ENCODE data around the gene SLC22A12. TPM values are rescaled to one million over a fixed set of nuclear protein-coding genes. Genes with fewer than 3 reads are reported as not detected.
"Not testable (repeated sequence)": the region's sequence is repeated elsewhere in the genome, so short reads cannot be mapped to it uniquely, and the experiment has no call there.

Gene SLC22A12
- total RNA-seq, 1 experiment from 2014 or later: not detected

- Histone ChIP-seq H3K27me3 (ENCODE audit: control insufficient read depth, insufficient read depth, low read length) (no peaks in the 10 kb centered on the region), H3K36me3 (replicated peaks; ENCODE audit: control insufficient read depth, insufficient read depth, low read length) (no peaks in the 10 kb centered on the region), H3K4me3 (ENCODE audit: insufficient read depth, low read depth, low read length) (no peak overlapping the region)
- peak; percentile 81 for DNase-seq
These were observed 31.5 kb upstream of the SLC22A12 start for GRCh38 chr11:64559351-64560138.

GRCh38 chr11:64560139-64560771 lies 30.8 kb upstream of the SLC22A12 start:
- H3K4me3 ChIP-seq (ENCODE audit: insufficient read depth, low read depth, low read length): no peak overlapping the region
- H3K36me3 ChIP-seq (replicated peaks; ENCODE audit: control insufficient read depth, insufficient read depth, low read length): no peaks in the 10 kb centered on the region
- no peaks in the 10 kb centered on the region for H3K27me3 ChIP-seq (ENCODE audit: control insufficient read depth, insufficient read depth, low read length)
- DNase-seq: no peak

DNA sequence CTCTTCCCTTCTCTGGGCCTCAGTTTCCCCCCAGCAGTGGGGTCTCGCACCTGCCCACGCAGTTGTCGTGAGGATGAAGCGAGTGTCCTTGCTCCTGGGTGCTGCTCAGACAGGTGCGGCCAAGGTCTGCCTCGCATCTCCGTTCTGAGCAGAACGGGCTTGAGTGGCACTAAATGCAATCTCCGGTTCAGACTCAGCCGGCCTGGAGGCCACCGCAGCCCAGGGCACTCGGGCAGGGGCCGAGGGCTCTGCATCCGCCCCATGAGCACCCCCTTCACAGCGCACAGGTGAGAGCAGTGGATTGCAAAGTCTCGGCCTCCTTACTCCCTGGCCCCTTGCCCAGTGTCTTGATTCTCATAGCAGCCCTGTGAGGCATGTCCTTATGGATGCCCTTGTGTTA lies 30.1 kb upstream of the SLC22A12 start:
- H3K4me3 ChIP-seq (ENCODE audit: insufficient read depth, low read depth, low read length): no peak overlapping the region
- H3K36me3 ChIP-seq (replicated peaks; ENCODE audit: control insufficient read depth, insufficient read depth, low read length): no peaks in the 10 kb centered on the region
- DNase-seq: no peak
- H3K27me3 ChIP-seq (ENCODE audit: control insufficient read depth, insufficient read depth, low read length): no peaks in the 10 kb centered on the region

- not testable (repeated sequence) for H3K27me3 ChIP-seq (ENCODE audit: control insufficient read depth, insufficient read depth, low read length); DNase-seq; H3K36me3 ChIP-seq (replicated peaks; ENCODE audit: control insufficient read depth, insufficient read depth, low read length); H3K4me3 ChIP-seq (ENCODE audit: insufficient read depth, low read depth, low read length)
These were observed 29.6 kb upstream of the SLC22A12 start for GRCh38 chr11:64561429-64561828.

GRCh38 chr11:64561984-64562722 lies 28.9 kb upstream of the SLC22A12 start:
- no peaks in the 10 kb centered on the region for H3K36me3 ChIP-seq (replicated peaks; ENCODE audit: control insufficient read depth, insufficient read depth, low read length)

DNA sequence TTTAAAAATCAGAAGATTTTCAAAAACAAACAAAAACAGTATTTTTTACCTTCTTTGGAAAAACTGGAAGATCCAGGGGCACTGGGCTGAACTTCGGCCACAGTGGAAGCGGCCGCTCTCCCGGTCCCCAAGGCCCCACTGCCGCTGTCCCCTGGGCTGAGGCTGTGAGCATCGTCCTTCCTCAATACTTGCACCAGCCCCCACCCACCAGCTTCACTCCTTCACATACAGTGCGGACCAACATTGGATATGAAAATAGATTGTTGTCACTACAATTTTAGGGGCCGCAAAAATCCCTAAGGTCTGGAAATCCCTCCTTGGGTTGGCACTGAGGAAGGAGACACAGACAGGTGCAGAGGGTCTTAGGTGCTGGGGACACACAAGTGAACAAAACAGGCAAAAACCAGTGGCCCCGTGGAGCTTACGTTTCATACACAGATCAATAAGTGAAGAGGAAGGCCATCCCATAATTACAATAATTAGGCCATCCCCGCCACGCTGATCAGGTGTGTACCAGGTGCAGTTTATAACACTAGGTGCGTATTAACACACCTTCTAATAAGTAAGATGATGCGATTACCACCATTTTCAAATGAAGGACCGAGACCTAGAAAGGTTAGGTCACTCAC lies 28.2 kb upstream of the SLC22A12 start:
- H3K27me3 ChIP-seq (ENCODE audit: control insufficient read depth, insufficient read depth, low read length): no peaks in the 10 kb centered on the region
- no peaks in the 10 kb centered on the region for H3K36me3 ChIP-seq (replicated peaks; ENCODE audit: control insufficient read depth, insufficient read depth, low read length)
- no peak for DNase-seq
- H3K4me3 ChIP-seq (ENCODE audit: insufficient read depth, low read depth, low read length): no peak overlapping the region

More at GRCh38 chr11:64561984-64562722, 28.9 kb upstream of the SLC22A12 start:
- Histone ChIP-seq H3K4me3 (ENCODE audit: insufficient read depth, low read depth, low read length) (no peak overlapping the region), H3K27me3 (ENCODE audit: control insufficient read depth, insufficient read depth, low read length) (no peaks in the 10 kb centered on the region)
- DNase-seq: no peak

DNA sequence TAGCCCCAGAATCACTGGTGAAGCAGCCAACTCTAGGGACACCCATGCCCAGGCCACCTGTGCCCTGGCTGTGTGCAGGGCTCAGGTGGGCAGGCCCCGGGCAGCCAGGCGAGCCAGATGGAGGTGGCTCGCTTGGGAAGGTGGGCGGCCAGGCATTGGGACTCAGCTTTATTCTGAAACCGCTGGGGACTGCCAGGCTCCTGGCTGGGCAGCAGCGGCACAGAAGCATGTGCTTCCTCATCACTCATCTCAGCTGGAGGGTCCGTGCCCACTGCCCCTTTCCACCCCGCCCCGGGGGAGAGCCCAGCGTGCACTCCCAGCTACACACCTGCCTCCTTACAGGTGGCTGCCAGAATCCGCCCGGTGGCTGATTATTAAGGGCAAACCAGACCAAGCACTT lies 27.1 kb upstream of the SLC22A12 start:
- H3K4me3 ChIP-seq (ENCODE audit: insufficient read depth, low read depth, low read length): no peak overlapping the region
- H3K27me3 ChIP-seq (ENCODE audit: control insufficient read depth, insufficient read depth, low read length): no peaks in the 10 kb centered on the region
- H3K36me3 ChIP-seq (replicated peaks; ENCODE audit: control insufficient read depth, insufficient read depth, low read length): no peaks in the 10 kb centered on the region
- DNase-seq: no peak

DNA sequence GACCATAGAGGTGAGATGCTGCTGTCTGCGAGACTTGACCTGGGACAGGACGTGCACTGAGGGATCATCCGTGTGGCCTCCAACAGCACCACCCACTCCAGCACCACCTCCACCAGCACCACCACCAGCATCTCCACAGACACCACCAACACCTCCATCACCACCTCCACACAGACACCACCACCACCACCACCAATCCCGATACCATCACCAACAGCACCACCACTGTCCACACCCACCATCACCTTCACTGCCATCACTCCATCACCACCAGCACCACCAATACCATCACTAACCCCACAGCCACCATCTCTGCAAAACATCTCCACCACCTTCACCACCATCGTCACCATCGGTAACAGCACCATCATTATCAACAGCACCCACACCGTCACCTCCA lies 26.6 kb upstream of the SLC22A12 start:
- DNase-seq: no peak

DNA sequence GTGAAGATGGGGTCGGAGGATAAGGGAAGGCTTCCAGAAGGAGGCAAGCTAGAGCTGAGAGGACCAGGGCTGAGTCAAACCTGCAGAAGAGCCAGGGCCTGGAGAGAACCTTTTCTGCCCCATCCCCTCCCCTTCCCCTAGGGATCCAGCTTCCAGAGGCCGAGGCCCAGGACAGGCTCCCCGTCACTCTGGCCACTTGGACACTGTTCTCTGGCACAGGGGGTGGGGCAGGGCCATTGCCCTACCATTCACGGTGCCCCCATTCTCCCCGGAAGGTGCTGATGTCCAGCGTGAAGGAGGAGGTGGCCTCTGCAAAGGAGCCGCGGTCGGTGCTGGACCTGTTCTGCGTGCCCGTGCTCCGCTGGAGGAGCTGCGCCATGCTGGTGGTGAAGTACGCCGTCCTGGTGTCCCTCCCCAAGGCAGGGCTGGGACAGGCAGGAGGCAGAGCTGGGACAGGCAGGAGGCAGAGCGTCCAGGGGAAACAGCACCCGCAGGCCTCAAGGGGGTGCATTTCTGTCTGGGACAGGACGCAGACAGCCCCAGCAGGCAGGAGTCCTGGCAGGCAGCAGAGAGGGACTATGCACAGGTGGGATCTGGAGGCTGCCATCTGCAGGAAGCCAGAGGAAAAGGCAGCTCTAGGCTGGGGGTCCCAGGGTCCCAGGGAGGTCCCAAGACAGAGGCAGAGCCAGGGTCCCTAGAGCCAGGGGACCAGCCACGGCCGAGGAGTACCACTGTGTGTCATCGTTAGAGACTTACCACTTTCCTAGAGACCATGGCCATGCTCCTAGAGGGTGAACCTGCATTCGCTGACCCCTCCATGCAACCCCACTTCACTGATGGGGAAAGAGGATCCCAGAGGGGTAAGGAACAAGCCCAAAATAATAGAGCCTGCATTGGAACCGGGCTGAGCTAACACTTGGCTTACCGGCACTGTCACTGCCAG lies 25.8 kb upstream of the SLC22A12 start:
- DNase-seq: peak; percentile 93
- H3K36me3 ChIP-seq (replicated peaks; ENCODE audit: control insufficient read depth, insufficient read depth, low read length): no peaks in the 10 kb centered on the region
- H3K27me3 ChIP-seq (ENCODE audit: control insufficient read depth, insufficient read depth, low read length): no peaks in the 10 kb centered on the region
- H3K4me3 ChIP-seq (ENCODE audit: insufficient read depth, low read depth, low read length): no peak overlapping the region

More for the DNA sequence above, 26.6 kb upstream of the SLC22A12 start:
- no peak overlapping the region for H3K4me3 ChIP-seq (ENCODE audit: insufficient read depth, low read depth, low read length)
- no peaks in the 10 kb centered on the region for H3K27me3 ChIP-seq (ENCODE audit: control insufficient read depth, insufficient read depth, low read length)
- H3K36me3 ChIP-seq (replicated peaks; ENCODE audit: control insufficient read depth, insufficient read depth, low read length): no peaks in the 10 kb centered on the region

- no peaks in the 10 kb centered on the region for H3K27me3 ChIP-seq (ENCODE audit: control insufficient read depth, insufficient read depth, low read length)
- H3K4me3 ChIP-seq (ENCODE audit: insufficient read depth, low read depth, low read length): 0 out of 2 replicates have a peak overlapping the region, but pooled peaks have one; percentile 8
- no peaks in the 10 kb centered on the region for H3K36me3 ChIP-seq (replicated peaks; ENCODE audit: control insufficient read depth, insufficient read depth, low read length)
- peak; percentile 91 for DNase-seq
These were observed 24.7 kb upstream of the SLC22A12 start for GRCh38 chr11:64566042-64566914.

DNA sequence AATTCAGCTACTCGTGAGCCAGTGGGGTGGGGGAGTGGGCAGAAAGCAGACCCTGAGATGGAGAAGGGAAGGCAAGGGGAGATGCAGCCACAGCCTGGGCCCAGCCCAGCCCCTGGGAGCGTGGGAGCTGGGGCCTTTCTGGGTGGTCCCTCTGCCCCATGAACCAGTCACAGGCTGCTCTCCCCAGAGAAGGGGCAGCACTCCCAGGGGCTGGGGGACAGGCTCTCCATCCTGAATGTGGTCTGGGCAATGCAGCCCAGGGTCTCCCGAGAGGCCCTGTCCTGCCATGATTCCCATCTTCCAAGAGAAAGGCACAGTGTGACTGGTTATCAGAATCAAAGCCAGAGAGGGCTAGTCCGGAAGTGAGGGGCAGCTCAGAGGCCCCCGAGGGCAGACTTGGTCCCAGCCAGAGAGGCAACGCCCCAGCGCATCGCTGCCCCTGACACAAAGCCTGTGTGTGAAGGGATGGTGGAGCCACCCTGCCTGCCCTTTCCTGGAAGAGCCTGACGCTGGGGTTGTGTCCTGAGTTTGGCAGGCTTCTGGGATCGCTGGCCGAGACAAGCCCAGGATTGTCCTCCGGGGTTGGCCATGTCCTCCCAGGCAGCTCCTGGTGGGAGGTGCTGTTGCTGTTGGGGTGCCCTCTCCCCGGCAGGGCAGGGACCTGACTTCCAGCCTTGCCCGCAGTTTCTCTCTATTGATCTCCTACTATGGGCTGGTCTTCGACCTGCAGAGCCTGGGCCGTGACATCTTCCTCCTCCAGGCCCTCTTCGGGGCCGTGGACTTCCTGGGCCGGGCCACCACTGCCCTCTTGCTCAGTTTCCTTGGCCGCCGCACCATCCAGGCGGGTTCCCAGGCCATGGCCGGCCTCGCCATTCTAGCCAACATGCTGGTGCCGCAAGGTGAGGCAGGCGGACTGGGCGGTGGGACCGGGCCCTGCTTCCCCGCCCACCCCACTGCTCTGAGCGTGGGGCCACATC lies 23.8 kb upstream of the SLC22A12 start:
- Histone ChIP-seq H3K36me3 (replicated peaks; ENCODE audit: control insufficient read depth, insufficient read depth, low read length) (no peaks in the 10 kb centered on the region), H3K4me3 (ENCODE audit: insufficient read depth, low read depth, low read length) (no peak overlapping the region), H3K27me3 (ENCODE audit: control insufficient read depth, insufficient read depth, low read length) (no peaks in the 10 kb centered on the region; the same call in 1 of the 2 replicates)
- peak; percentile 76 for DNase-seq

DNA sequence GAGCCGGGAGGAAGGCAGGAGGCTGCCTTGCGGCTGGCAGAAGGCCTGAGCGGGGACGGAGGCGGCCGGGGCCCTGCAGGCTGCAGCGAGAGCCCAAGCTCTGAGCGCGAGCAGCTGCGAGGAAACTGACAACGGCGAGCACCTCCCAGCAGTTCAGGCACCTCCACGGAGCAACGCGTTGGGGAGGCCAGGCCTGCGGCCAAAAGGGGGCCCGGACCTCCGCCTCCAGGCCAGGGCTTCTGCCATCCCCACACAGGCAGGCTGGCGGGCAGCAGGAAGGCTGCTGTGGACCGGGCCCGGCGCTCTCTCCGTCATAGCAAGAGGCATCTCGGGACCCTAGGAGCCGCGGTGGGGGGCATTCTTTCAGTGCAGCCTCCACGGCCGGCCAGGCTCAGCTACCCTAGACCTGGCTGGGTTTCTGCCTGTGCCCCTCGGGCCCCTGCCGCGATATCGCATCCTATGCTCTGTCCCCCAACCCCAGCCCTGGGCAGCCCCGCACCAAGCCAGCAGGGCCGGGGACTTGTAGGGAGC lies 22.9 kb upstream of the SLC22A12 start:
- H3K36me3 ChIP-seq (replicated peaks; ENCODE audit: control insufficient read depth, insufficient read depth, low read length): no peaks in the 10 kb centered on the region

More for the DNA sequence above, 22.9 kb upstream of the SLC22A12 start:
- H3K27me3 ChIP-seq (ENCODE audit: control insufficient read depth, insufficient read depth, low read length): no peaks in the 10 kb centered on the region; the same call in 1 of the 2 replicates
- DNase-seq: peak; percentile 71
- no peak overlapping the region for H3K4me3 ChIP-seq (ENCODE audit: insufficient read depth, low read depth, low read length)

Measured in H7 (cell line).